HepG2 (cell line): ENCODE measurements around the gene RETREG2. TPM values are rescaled to one million over a fixed set of nuclear protein-coding genes. Genes with fewer than 3 reads are reported as not detected.

ENCODE experiments used
- ARID5B ChIP-seq: IDR thresholded peaks from 2 replicates; pipeline ENCODE4 v1.4.0; 2020; ENCODE audit warnings: mild to moderate bottlenecking, missing genetic modification reagents
- GTF3A ChIP-seq: sonication (generic); formaldehyde crosslinking; conservative IDR thresholded peaks from 2 replicates; pipeline ENCODE4 v1.4.0; 2020; ENCODE audit warnings: mild to moderate bottlenecking, missing genetic modification reagents
- IRF1 ChIP-seq: sonication (generic); formaldehyde crosslinking; IDR thresholded peaks from 2 replicates; pipeline ENCODE4 v1.4.0; 2020; ENCODE audit warnings: low read depth, mild to moderate bottlenecking, missing genetic modification reagents
- KAT7 ChIP-seq: IDR thresholded peaks from 2 replicates; pipeline ENCODE4 v1.6.1; 2018; ENCODE audit warnings: borderline replicate concordance, missing compliant biosample characterization
- KDM1A ChIP-seq: IDR thresholded peaks from 2 replicates; pipeline ENCODE4 v1.6.1; 2016; ENCODE audit warnings: missing compliant biosample characterization
- KLF15 ChIP-seq: sonication (generic); formaldehyde crosslinking; IDR thresholded peaks from 2 replicates; pipeline ENCODE4 v1.8.1; 2023; ENCODE audit warnings: borderline replicate concordance, mild to moderate bottlenecking, inconsistent platforms, missing genetic modification reagents, mixed read lengths
- TCF12 ChIP-seq, 2 experiments: fragments of 450-650 bp in 1 of 2; sonication (generic) in 1 of 2; formaldehyde crosslinking in 1 of 2; IDR thresholded peaks; 2 replicates each; pipeline versions ENCODE4 v1.6.1 to v1.8.0; 2017 to 2022; ENCODE audit warnings: antibody characterized with exemption in 1 of 2, mild to moderate bottlenecking in 1 of 2, missing genetic modification reagents in 1 of 2, moderate library complexity in 1 of 2
- TIGD3 ChIP-seq: sonication (generic); formaldehyde crosslinking; IDR thresholded peaks from 2 replicates; pipeline ENCODE4 v1.5.1; 2020; ENCODE audit warnings: mild to moderate bottlenecking, missing genetic modification reagents, borderline replicate concordance
- ZBTB14 ChIP-seq: sonication (generic); formaldehyde crosslinking; IDR thresholded peaks from 2 replicates; pipeline ENCODE4 v1.4.0; 2020; ENCODE audit warnings: missing genetic modification reagents
- ZBTB44 ChIP-seq: sonication (generic); formaldehyde crosslinking; IDR thresholded peaks from 2 replicates; pipeline ENCODE4 v1.4.0; 2020; ENCODE audit warnings: missing genetic modification reagents
- ZNF20 ChIP-seq: sonication (generic); formaldehyde crosslinking; IDR thresholded peaks from 2 replicates; pipeline ENCODE4 v1.4.0; 2020; ENCODE audit warnings: mild to moderate bottlenecking, moderate library complexity, missing genetic modification reagents
- ZNF362 ChIP-seq: sonication (generic); formaldehyde crosslinking; IDR thresholded peaks from 2 replicates; pipeline ENCODE4 v1.4.0; 2020; ENCODE audit warnings: missing genetic modification reagents, mild to moderate bottlenecking, borderline replicate concordance
- ZNF446 ChIP-seq: sonication (generic); formaldehyde crosslinking; IDR thresholded peaks from 2 replicates; pipeline ENCODE4 v1.5.0; 2020; ENCODE audit warnings: mild to moderate bottlenecking, missing genetic modification reagents
- polyA plus RNA-seq, 8 experiments: library from polyadenylated mRNA; depleted of rRNA in 3 of 8; stranded (reverse) in 7 of 8; unstranded in 1 of 8; fragments of >200 nt; fragmentation: Illumina TruSeq in 4 of 8; extraction: Trizol in 4 of 8; gene quantifications; 2 replicates each; pipeline versions ENCODE4 v1.2.1 to v1.2.3, GENCODE V29; 2011 to 2016; ENCODE audit warnings: low read depth in 4 of 8, missing spikeins in 1 of 8, mixed read lengths in 1 of 8; ENCODE audit not compliant: insufficient read depth in 1 of 8
- total RNA-seq, 5 experiments: library from RNA; depleted of rRNA; stranded (reverse); fragments of >200 nt; fragmentation: Illumina TruSeq; extraction: Trizol; gene quantifications; 2 replicates each; pipeline ENCODE4 v1.2.3, GENCODE V29; 2016; ENCODE audit warnings: low read depth in 1 of 5

RETREG2 gene
- total and polyA plus RNA-seq, 2 of the 13 experiments (the other 11 are each of a cell fraction or from before 2014, with no cell fraction given): 86.0 to 134 TPM

GRCh38 chr2:219177552-219178376 lies at the start of gene RETREG2 (continued):
- peak; percentile 50; the same call in 1 of the 2 replicates for TF ChIP-seq ZNF362 (CRISPR knock-in tag)
- TF ChIP-seq IRF1: 0 out of 2 replicates have a peak, but pooled peaks have one; percentile 59
- TF ChIP-seq KDM1A (CRISPR knock-in tag): no peak
- no peak; the same call in 1 of the 2 replicates for TF ChIP-seq KLF15 (CRISPR knock-in tag)
- TF ChIP-seq ZBTB44 (CRISPR knock-in tag): peak; percentile 29; the same call in 1 of the 2 replicates
- 0 out of 2 replicates have a peak, but pooled peaks have one; percentile 31 for TF ChIP-seq ZBTB14 (CRISPR knock-in tag)
- 0 out of 2 replicates have a peak, but pooled peaks have one; percentile 76 for TF ChIP-seq ZNF20 (CRISPR knock-in tag)
- no peak; the same call in 1 of the 2 replicates for TF ChIP-seq KAT7 (CRISPR knock-in tag)
- TF ChIP-seq ZNF446 (CRISPR knock-in tag): peak; percentile 63; the same call in 1 of the 2 replicates
- no peak; the same call in 1 of the 2 replicates for TF ChIP-seq TIGD3 (CRISPR knock-in tag)
- peak; percentile 49; the same call in 1 of the 2 replicates for TF ChIP-seq ARID5B (CRISPR knock-in tag)
- TF ChIP-seq TCF12 (IDR thresholded peaks at IDR 0.05): no peak
- TF ChIP-seq TCF12 (CRISPR knock-in tag; IDR thresholded peaks at IDR 0.05): 0 out of 2 replicates have a peak, but pooled peaks have one; percentile 75
- TF ChIP-seq GTF3A (CRISPR knock-in tag): peak; percentile 95; the same call in 1 of the 2 replicates
